Esophagus squamous epithelium (tissue), 4 donors: ENCODE data around the gene AMZ1.

Experiments
- POLR2A ChIP-seq, 4 donors: fragments of 450-650 bp; IDR thresholded peaks; one replicate each; pipeline ENCODE4 v1.6.1; 2017; ENCODE audit warnings: antibody characterized with exemption in 4 of 4, mild to moderate bottlenecking in 4 of 4, moderate library complexity in 3 of 4
- TF ChIP-seq, protein P1 (sequence below), 6 experiments: fragments of 450-650 bp in 4 of 6; fragments of 200-600 bp in 2 of 6; sonication (generic) in 2 of 6; IDR thresholded peaks; one replicate each; pipeline ENCODE4 v1.5.1; 2016 to 2019; ENCODE audit warnings: antibody characterized with exemption in 6 of 6, mild to moderate bottlenecking in 4 of 6, moderate library complexity in 4 of 6

DNA sequence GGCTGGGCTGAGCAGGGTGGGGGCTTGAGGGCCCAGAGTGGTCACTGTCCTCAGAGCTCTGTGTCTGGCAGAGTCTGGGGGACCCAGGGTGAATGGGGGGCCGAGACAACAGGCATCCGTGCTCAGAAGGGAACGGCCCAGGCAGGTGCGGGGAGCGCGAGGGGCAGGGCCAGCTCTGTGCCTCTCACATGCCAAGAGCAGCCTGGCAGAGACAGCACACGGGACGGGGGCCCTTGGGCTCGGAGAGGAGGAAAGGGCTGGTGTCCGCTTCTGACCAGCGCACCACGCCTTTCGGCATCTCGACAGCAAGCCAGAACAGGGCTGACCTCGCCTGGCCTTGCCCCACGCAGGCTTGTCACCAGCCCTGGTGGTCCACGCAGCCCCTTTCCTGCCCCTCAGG lies 13.4 kb downstream of the AMZ1 start:
- TF ChIP-seq, protein P1, sequence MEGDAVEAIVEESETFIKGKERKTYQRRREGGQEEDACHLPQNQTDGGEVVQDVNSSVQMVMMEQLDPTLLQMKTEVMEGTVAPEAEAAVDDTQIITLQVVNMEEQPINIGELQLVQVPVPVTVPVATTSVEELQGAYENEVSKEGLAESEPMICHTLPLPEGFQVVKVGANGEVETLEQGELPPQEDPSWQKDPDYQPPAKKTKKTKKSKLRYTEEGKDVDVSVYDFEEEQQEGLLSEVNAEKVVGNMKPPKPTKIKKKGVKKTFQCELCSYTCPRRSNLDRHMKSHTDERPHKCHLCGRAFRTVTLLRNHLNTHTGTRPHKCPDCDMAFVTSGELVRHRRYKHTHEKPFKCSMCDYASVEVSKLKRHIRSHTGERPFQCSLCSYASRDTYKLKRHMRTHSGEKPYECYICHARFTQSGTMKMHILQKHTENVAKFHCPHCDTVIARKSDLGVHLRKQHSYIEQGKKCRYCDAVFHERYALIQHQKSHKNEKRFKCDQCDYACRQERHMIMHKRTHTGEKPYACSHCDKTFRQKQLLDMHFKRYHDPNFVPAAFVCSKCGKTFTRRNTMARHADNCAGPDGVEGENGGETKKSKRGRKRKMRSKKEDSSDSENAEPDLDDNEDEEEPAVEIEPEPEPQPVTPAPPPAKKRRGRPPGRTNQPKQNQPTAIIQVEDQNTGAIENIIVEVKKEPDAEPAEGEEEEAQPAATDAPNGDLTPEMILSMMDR (IDR thresholded peaks at IDR 0.05), result no peak
- TF ChIP-seq POLR2A (IDR thresholded peaks at IDR 0.05), result no peak
